IPS-18c (cell line): ENCODE data around the gene MAP4K4.
"Not testable (repeated sequence)": the region's sequence is repeated elsewhere in the genome, so short reads cannot be mapped to it uniquely, and the experiment has no call there.

Experiments used
- H3K4me3 ChIP-seq: 2 replicates; pipeline ENCODE4 v1.7.0; 2013; ENCODE audit warnings: low read depth, mild to moderate bottlenecking, low read length, moderate library complexity; ENCODE audit not compliant: insufficient read depth
- H3K9me3 ChIP-seq: one replicate; pipeline ENCODE4 v1.6.1; 2013; ENCODE audit warnings: mild to moderate bottlenecking, low read length, moderate library complexity; ENCODE audit not compliant: control insufficient read depth, insufficient read depth

Gene MAP4K4

GRCh38 chr2:101732773-101733256 is 35.3 kb downstream of the MAP4K4 start:
- no peaks in the 10 kb centered on the region for H3K9me3 ChIP-seq
- no peak overlapping the region for H3K4me3 ChIP-seq

- Histone ChIP-seq H3K4me3 (no peak overlapping the region), H3K9me3 (no peaks in the 10 kb centered on the region)
Measured at GRCh38 chr2:101733257-101733993, 35.9 kb downstream of the MAP4K4 start.

- no peak overlapping the region for H3K4me3 ChIP-seq
- H3K9me3 ChIP-seq: no peaks in the 10 kb centered on the region
Measured at GRCh38 chr2:101734505-101735165, 37.1 kb downstream of the MAP4K4 start.

GRCh38 chr2:101735166-101735533 is 37.6 kb downstream of the MAP4K4 start:
- Histone ChIP-seq H3K4me3 (no peak overlapping the region), H3K9me3 (no peaks in the 10 kb centered on the region)

- no peak overlapping the region for H3K4me3 ChIP-seq
- no peaks in the 10 kb centered on the region for H3K9me3 ChIP-seq
Measured at GRCh38 chr2:101736233-101736632, 38.7 kb downstream of the MAP4K4 start.

GRCh38 chr2:101736861-101737291 is 39.4 kb downstream of the MAP4K4 start:
- Histone ChIP-seq H3K4me3 (no peak overlapping the region), H3K9me3 (no peaks in the 10 kb centered on the region)

- H3K4me3 ChIP-seq: no peak overlapping the region
- H3K9me3 ChIP-seq: no peaks in the 10 kb centered on the region
Measured at GRCh38 chr2:101737478-101738255, 40.2 kb downstream of the MAP4K4 start.

GRCh38 chr2:101738649-101739048 is 41.1 kb downstream of the MAP4K4 start:
- Histone ChIP-seq H3K9me3 (no peaks in the 10 kb centered on the region), H3K4me3 (no peak overlapping the region)

GRCh38 chr2:101740555-101740964 is 43.1 kb downstream of the MAP4K4 start:
- H3K4me3 ChIP-seq: no peak overlapping the region
- no peaks in the 10 kb centered on the region for H3K9me3 ChIP-seq

GRCh38 chr2:101741775-101742520 is 44.4 kb downstream of the MAP4K4 start:
- Histone ChIP-seq H3K9me3 (no peaks in the 10 kb centered on the region), H3K4me3 (no peak overlapping the region)

GRCh38 chr2:101742547-101742946 is 45.0 kb downstream of the MAP4K4 start:
- Histone ChIP-seq H3K4me3 (no peak overlapping the region), H3K9me3 (no peaks in the 10 kb centered on the region)

- Histone ChIP-seq H3K9me3 (no peaks in the 10 kb centered on the region), H3K4me3 (no peak overlapping the region)
Measured at GRCh38 chr2:101743288-101743687, 45.8 kb downstream of the MAP4K4 start.

GRCh38 chr2:101744832-101745231 is 47.3 kb downstream of the MAP4K4 start:
- Histone ChIP-seq H3K4me3 (no peak overlapping the region), H3K9me3 (no peaks in the 10 kb centered on the region)

GRCh38 chr2:101745711-101746694 is 48.5 kb downstream of the MAP4K4 start:
- no peaks in the 10 kb centered on the region for H3K9me3 ChIP-seq
- H3K4me3 ChIP-seq: no peak overlapping the region

- Histone ChIP-seq H3K4me3 (no peak overlapping the region), H3K9me3 (no peaks in the 10 kb centered on the region)
Measured at GRCh38 chr2:101748000-101748399, 50.5 kb downstream of the MAP4K4 start.

- not testable (repeated sequence) for H3K9me3 ChIP-seq, H3K4me3 ChIP-seq
Measured at GRCh38 chr2:101748462-101748861, 51.0 kb downstream of the MAP4K4 start.
